ENCODE data around the gene GTPBP3.
A peak's percentile ranks its signal among the peaks of the same experiment; 100 is the strongest.

GTPBP3 gene

GRCh38 chr19:17328517-17329365 is 8.6 kb upstream of the GTPBP3 start:
- no peak for DNase-seq

- DNase-seq, result no peak
Measured at GRCh38 chr19:17329366-17330261, 7.7 kb upstream of the GTPBP3 start.

DNA sequence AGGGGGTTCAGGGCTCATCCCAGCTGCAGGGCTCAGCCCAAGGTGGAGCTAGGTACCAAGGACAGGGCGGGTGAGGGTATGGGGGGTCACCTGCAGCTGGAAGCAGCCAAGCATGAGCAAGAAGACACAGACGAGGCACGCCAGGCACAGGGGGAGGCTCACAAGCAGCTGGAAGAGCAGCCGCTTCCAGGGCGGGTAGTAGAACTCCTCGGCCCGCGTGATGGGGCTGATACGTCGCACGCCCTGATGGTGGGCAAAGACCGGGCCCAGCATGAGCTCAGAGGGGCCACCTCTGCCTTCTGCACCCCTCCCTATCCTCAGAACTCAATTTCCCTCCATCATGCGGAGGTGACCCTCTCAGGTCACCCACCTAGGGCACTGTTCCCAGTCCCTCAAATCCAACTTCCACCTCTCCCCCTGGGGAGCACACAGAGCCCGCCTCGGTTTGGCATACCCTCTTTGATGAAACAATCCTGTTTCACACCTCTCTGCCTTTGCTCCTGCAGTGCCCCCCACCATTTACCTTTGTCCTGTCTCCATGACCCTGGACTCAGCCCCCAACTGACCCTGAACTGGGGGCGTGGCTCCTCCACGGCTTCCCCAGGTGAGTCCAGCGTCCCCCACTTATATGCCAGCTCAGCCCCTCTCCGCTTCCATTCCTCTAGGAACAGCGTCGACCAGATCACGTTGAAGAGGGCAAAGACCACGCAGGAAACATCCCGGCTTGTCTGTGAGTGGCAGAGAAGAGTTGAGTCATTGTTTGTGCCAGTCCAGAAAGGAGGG is 6.9 kb upstream of the GTPBP3 start:
- no peak for DNase-seq

DNA sequence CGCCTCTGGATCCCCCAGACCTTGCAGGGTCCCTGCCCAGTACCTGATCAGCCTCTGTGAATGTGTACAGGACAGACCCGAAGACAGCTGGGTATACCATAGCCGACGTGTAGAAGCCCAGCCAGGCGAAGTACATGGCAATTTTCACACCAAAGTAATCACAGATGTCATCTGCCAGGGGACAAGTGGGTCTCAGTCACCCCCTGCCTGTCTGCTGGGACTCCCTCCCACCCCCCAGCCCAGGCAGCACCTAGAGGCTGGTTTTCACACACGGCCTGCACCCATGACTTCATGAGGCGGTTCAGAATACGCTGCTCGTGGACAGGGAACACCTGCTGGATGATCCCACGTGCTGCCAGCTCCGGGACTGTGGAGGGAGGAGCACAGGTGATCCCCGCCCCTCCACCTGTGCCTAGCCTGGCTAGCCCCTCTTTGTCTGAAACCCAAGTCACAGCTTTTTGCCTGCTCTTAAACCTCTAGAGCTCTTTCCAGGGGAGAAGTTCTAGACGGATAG is 6.3 kb upstream of the GTPBP3 start:
- DNase-seq, result no peak

DNA sequence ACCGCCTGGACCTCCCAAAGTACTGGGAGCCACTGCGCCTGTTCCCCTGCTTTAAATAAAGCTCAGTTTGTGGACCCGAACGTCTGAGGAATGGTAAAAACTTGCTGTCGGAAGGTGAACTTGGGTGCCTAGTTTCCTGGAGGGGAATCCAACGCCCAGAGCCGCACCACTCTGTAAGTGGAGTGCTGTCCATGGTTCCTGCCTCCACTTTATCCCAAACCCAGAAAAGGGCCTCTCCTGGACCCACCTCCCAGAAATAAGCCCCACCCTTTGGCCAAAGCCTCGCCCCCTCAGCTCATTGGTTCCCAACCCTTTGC is 5.0 kb upstream of the GTPBP3 start:
- DNase-seq, result no peak

DNA sequence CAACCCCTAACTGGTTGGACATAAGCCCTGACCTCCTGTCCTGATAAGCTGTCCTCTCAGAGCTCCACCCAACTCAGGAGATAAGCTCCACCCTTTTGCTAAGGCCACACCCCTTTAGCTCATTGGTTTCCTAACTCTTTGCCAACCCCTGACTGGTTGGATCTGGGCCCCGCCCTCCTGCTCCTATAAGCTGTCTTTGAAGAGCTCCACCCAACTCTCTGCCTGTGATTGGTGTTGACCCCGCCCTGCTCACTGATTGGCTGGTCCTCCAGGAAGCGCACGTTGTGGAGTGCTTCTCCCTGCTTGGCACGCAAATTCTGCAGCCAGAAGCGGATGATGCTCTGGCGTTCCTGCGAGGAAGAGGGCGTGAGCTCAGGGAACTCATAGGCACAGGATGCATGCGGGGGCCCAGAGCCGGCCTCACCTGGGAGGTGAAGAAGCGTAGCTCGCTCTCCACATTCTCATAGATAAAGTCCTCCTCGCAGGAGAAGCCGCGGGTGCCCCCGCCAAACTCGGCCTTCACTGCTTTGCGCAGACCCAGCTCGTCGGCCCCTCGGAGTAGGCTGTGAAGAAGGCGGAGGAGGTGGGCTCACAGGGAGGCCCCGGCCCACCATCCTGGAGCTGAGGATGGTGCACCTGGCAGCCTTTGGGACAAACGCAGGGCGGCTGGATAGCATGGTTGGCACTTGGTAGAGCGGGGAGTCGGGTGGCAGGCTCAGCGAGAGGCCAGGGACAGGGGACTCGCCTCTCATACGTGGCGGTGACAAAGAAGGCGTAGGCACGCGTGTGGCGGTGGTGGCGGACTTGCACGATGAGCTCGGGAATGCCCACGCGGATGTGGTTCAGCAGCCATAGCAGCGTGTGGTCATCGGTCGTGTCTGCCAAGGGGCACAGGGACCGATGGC is 4.4 kb upstream of the GTPBP3 start:
- DNase-seq, result no peak

DNA sequence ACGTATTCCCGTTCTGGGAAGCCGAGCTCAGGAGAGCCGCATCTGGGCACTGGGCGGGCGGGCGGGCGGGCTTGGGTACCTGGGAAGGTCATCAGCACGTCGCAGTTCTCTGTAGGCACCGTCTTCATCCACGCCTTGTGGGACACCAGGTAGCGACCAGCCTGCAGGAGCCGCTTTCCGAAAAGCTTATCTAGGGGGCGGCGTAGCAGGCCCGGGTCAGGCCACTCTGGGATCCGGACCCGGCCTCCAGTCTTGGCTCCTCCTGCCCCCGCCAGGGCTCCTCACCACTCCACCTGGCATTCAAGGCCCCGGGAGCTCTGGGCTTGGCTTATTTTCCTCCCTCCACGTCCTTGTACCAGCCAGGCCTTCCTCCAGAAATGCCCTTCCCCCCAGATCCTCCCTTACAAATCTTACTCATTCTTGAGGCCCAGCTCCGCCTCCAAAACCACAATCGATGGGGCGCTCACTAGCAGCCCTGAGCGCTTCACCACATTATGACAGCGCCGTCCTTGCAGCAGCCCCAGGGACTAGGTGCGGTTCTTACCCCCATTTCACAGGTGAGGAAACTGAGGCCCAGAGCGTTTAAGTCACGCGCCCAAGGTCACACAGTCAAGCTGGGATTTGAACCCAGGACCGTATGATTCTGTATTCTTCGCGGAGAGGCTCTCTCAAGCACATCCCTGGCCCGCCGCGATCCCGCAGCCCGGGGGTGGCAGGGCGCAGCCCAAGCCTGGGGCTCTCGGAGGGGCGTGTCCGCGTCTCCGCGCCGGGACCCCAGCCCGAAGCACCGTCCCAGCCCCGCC is 3.5 kb upstream of the GTPBP3 start:
- no peak for DNase-seq

GRCh38 chr19:17334414-17335409 is 2.6 kb upstream of the GTPBP3 start, which contains the start of gene ANO8:
Gene ANO8 (minus strand): TSS chr19:17334855. CDS start chr19:17334670, 185 bp downstream.
- DNase-seq, result peak; percentile 74

GRCh38 chr19:17335575-17335974 is 1.8 kb upstream of the GTPBP3 start:
- DNase-seq, result no peak

- DNase-seq, result no peak
Measured at GRCh38 chr19:17337675-17338432, 501 bp downstream of the GTPBP3 start.

GRCh38 chr19:17338433-17339078 is 1.2 kb downstream of the GTPBP3 start:
- DNase-seq, result no peak

- no peak for DNase-seq
Measured at GRCh38 chr19:17339088-17339741, 1.9 kb downstream of the GTPBP3 start.

GRCh38 chr19:17340302-17340870 is 3.0 kb downstream of the GTPBP3 start:
- DNase-seq, result no peak

DNA sequence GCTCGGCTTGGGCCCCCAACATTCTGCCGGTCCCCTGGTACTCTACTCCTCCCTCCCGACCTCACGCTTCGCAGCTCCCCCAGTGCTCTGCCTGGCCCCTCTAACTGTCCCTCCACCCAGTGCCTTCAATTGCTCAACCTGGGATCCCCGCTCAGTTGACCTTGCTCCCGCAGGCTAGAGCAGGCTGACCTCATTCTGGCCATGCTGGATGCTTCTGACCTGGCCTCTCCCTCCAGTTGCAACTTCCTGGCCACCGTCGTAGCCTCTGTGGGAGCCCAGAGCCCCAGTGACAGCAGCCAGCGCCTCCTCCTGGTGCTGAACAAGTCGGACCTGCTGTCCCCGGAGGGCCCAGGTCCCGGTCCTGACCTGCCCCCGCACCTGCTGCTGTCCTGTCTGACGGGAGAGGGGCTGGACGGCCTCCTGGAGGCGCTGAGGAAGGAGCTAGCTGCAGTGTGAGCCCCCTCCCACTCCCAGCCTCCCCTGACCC is 3.6 kb downstream of the GTPBP3 start:
- DNase-seq, result no peak

DNA sequence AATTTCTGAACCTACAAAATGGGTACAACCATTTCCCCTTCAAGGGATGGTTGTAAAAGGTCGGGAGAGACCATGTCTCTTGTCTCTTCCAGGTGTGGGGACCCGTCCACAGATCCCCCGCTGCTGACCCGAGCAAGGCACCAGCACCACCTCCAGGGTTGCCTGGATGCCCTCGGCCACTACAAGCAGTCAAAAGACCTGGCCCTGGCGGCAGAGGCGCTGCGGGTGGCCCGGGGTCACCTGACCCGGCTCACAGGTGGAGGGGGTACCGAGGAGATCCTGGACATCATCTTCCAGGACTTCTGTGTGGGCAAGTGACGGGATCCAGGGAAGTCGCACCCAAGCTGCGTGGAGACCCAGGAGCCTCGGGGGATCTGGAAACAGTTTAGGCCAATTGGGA is 4.0 kb downstream of the GTPBP3 start:
- DNase-seq, result no peak

- DNase-seq, result no peak
Measured at GRCh38 chr19:17341845-17342244, 4.5 kb downstream of the GTPBP3 start.

- DNase-seq, result peak; percentile 24
Measured at GRCh38 chr19:17346109-17346671, 8.8 kb downstream of the GTPBP3 start.

Data from NCI-H2227 treated with DMSO at 0.1 percent for 48 hours (cell line).